Measurements from ENCODE around the gene CYP8B1.

- TF ChIP-seq CTCF (IDR thresholded peaks at IDR 0.05) (no peak), POLR2AphosphoS5 (IDR thresholded peaks at IDR 0.05) (no peak)
Observed at GRCh38 chr3:42847731-42848130, 27.9 kb downstream of the CYP8B1 start.

Data from prostate gland (tissue), 2 donors.